ENCODE measurements around the gene ZNF773. TPM values are rescaled to one million over a fixed set of nuclear protein-coding genes. Genes with fewer than 3 reads are reported as not detected.

Gene ZNF773
- total and polyA plus RNA-seq, 2 donors (not counting 3 experiments of a cell fraction or from before 2014, with no cell fraction given), result 4.0 to 5.5 TPM

GRCh38 chr19:57546513-57546912, 46.8 kb downstream of the ZNF773 start:
- Histone ChIP-seq H3K36me3 (ENCODE audit: control insufficient read depth in 2 of 2, extremely low read depth in 1 of 2, insufficient read depth in 2 of 2, low read length in 2 of 2) (peaks cover 21 to 22% of the 10 kb centered on the region in 2 experiments), H3K4me1 (ENCODE audit: control insufficient read depth, extremely low read depth, insufficient read depth, low read length) (no peaks in the 10 kb centered on the region), H2AFZ (ENCODE audit: low read depth, low read length) (no peak overlapping the region), H3K4me3 (replicated peaks in 1 of 3; ENCODE audit: insufficient read depth in 1 of 3, low read depth in 1 of 3, low read length in 3 of 3) (no peak overlapping the region), H3K79me2 (ENCODE audit: control insufficient read depth, insufficient read depth, low read length) (no peaks in the 10 kb centered on the region), H3K9ac (replicated peaks; ENCODE audit: extremely low read depth, insufficient read depth, low read length) (no peak overlapping the region), H3K4me2 (ENCODE audit: insufficient read depth, low read length) (no peak overlapping the region), H3K9me3 (replicated peaks; ENCODE audit: control insufficient read depth, insufficient read depth, low read length) (peaks cover 30% of the 10 kb centered on the region), H3K27me3 (ENCODE audit: control insufficient read depth in 2 of 2, insufficient read depth in 2 of 2, low read length in 2 of 2) (no peaks in the 10 kb centered on the region), H3K9me1 (replicated peaks; ENCODE audit: control insufficient read depth, extremely low read depth, insufficient read depth, low read length) (no peaks in the 10 kb centered on the region), H4K20me1 (replicated peaks; ENCODE audit: control insufficient read depth, extremely low read depth, insufficient read depth, low read length) (no peaks in the 10 kb centered on the region), H3K27ac (ENCODE audit: insufficient read depth, low read depth, low read length) (no peak overlapping the region)
- dilution Hi-C loops (cut with MboI; ENCODE audit: extremely low pct_ligation_motif_present, low sequenced_read_pairs) (no loop called here), intact Hi-C loops (cut with micrococcal nuclease) (no loop called here)
- DNase-seq (ENCODE audit: low read depth, low spot score), result no peak
- ChIA-PET CTCF (no interaction called here), POLR2A (no interaction called here)
- BruUV-seq (replicated peaks), result no TSS peak
- no peak for FAIRE-seq
- TF ChIP-seq JUN (IDR thresholded peaks at IDR 0.05; ENCODE audit: borderline replicate concordance, insufficient read depth, insufficient read length, low read depth), result no peak
- TF ChIP-seq FOS (IDR thresholded peaks at IDR 0.05; ENCODE audit: borderline replicate concordance, insufficient read depth, low read length), result no peak
- no peak for TF ChIP-seq GATA2 (IDR thresholded peaks at IDR 0.05; ENCODE audit: insufficient read depth, insufficient read length, low read depth, low read length)
- TF ChIP-seq CTCF (IDR thresholded peaks at IDR 0.05; ENCODE audit: extremely low read depth in 1 of 2, insufficient read depth in 1 of 2, low read depth in 1 of 2, low read length in 2 of 2), result no peak
- no peak for TF ChIP-seq POLR2AphosphoS5 (IDR thresholded peaks at IDR 0.05; ENCODE audit: insufficient read depth, low read depth, low read length)
- TF ChIP-seq POLR2A (IDR thresholded peaks at IDR 0.05; ENCODE audit: low read depth, low read length), result no peak
- TF ChIP-seq MAX (IDR thresholded peaks at IDR 0.05; ENCODE audit: insufficient read depth, insufficient read length), result no peak

Measured in endothelial cell of umbilical vein (primary cell).